DMS 273 (cell line): ENCODE measurements around the gene RTN3.
A peak's percentile ranks its signal among the peaks of the same experiment; 100 is the strongest.
"Not testable (repeated sequence)": the region's sequence is repeated elsewhere in the genome, so short reads cannot be mapped to it uniquely, and the experiment has no call there.

Source experiments
- DNase-seq: peaks from one replicate; lab custom pipeline; 2025; ENCODE audit not compliant: unreplicated experiment; lab: John Stamatoyannopoulos, UW

The RTN3 gene

DNA sequence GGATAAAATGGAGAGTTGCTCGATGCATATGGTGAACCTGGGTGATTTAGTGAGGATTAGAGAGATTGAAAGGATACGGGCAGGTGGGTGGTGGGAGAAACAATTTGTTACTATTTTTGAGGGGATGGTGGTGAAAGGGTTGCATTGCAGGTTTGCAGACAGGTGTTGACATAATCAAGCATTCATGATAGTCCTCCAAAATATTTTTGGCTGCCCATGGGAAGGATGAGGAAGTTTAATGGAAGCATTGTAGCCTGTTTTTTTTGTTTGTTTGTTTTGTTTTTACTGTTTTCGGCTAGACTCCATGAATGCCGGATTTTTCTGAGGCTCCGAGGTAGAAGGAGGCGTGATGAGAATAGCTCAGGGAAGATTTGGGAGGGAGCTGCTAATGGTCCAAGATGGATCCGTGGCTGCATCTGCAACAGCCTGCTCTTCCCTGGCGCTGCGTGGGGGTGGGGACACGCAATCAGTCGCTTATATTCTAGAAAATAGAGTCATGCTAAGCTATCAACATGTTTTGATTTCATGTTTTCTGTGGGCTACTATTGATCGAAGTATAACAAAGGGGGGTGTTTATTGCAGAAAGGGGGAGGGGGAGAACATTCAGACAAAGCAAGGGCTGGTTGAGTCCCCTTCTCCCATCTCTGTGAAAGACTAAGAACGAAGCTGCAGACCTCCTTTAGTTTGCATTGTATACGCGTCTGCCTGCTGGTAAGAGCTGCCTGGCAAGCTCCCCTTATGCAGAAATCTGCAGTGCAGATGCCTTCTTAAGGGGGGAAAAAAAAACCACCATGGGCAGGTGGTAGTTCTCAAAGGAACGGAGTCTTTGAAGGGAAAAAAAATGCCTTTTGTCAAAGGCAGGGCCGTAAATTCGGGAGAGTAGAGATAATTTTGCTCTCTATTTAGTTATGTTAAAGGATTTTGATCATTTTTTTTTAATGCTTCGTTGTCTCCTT is 1.0 kb downstream of the RTN3 start:
- peak; percentile 49 for DNase-seq

DNA sequence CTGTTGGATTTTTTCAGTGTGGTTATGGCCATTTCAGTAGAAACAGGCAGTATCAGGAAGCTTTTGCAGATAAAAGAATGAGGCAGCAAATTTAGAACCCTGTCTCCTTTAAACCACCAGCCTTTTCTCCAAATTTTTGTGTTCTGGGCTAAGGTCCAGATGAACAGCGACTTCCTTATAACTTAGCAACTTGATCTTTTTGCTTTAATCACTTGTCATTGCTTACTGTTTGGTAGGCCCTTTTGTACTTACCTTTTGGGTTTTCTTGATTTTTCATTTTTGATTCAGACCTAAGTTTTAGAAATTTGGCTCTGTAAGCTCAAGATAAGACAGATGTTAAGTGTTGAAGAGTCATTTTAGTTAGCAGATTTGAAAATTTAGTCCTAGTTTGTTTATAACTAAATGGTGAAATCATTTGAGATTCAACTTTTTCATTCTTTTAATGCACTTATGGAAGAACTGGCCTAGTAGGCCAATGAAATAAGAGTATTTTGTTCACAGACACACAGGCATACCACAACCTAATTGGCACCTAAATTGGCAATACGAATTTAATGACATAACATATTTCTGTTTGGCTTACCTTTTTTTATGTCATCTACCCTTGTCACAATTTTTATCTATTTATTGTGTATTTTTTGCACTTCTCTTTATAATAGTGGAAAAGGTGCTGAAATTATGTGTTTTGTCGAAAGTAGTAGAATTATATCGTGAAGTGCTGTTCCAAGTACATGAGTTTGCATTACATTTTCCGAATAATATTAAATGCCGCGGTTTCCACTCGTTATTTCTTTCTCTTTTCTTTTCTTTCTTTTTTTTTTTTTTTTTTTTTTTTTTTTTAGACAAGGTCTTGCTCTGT is 2.1 kb downstream of the RTN3 start:
- DNase-seq, result peak; percentile 17

DNA sequence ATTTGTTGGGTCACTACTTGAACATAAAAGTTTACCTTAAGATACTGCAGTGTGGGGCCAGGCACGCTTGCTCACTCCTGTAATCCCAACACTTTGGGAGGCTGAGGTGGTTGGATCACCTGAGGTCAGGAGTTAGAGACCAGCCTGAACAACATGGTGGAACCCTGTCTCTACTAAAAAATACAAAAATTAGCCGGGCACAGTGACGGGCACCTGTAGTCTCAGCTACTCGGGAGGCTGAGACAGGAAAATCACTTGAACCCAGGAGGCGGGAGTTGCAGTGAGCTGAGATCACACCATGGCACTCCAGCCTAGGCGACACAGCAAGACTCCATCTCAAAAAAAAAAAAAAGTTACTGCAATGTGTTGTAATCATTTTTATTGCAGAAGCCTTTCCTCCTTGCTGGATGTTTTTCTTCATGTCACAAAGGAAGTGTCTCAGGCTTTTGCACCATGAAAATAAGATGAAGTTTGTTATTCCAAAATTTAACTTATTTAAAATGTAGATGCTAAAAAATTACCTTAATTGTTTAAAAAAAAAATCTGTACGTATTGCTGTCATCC is 3.9 kb downstream of the RTN3 start:
- not testable (repeated sequence) for DNase-seq

DNA sequence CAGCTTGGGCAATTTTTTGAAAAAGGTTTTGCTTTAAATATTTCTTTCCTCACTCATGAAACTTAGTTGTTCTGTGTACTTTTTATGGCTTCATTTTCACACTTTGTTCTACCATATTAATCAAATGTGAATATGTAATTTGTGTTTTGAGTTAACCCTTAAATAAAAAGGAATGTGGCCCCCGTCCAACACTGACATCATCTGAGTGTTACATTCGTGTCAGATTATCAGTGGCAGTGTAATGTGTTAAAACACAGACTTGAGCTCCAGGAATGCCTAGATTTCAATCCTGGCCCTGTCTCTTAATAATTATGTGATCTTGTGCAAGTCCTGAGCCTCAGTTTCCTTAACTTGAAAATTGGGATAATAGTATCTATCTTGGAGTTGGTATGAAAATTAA is 5.6 kb downstream of the RTN3 start:
- no peak for DNase-seq

- no peak for DNase-seq
Measured at GRCh38 chr11:63687845-63688244, 6.5 kb downstream of the RTN3 start.

DNA sequence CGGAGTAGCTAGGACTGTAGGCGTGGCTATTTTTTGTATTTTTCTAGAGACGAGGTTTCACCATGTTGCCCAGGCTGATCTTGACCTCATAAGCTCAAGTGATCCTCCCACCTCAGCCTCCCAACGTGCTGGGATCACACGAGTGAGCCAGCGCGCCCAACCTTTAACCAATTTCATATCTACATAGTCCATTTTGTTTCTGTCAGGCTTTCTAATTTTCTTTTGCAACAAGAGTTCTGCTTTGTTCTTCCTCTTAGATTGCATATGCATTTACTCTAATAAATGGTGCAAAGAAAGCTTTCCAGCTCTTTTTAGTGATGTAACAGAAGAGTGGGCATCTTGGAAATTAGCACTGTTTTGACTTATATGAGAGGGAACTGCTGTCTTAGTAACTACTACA is 13.3 kb downstream of the RTN3 start:
- no peak for DNase-seq

GRCh38 chr11:63698976-63699733 is 17.9 kb downstream of the RTN3 start:
- no peak for DNase-seq

DNA sequence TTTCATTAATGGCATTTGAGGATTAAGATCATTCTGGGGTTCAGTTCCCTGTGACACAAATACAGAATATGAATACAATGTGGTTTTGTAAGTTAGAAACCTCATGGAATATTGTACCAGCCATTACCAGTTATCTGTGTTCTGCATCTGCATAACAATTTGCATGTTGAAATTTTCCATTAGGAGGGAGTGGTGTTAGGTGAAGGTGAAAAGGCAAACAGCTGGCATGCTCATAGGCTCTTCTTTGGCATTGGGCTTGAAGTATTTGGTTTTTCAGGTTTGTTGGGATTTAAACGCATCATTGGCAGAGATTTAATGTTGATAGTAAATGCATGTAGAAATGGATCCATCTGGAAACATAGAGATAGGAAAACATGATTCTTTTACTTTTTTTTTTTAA is 18.6 kb downstream of the RTN3 start:
- no peak for DNase-seq

- DNase-seq, result no peak
Measured at GRCh38 chr11:63705526-63705925, 24.2 kb downstream of the RTN3 start.

- DNase-seq, result no peak
Measured at GRCh38 chr11:63708764-63709163, 27.5 kb downstream of the RTN3 start.

DNA sequence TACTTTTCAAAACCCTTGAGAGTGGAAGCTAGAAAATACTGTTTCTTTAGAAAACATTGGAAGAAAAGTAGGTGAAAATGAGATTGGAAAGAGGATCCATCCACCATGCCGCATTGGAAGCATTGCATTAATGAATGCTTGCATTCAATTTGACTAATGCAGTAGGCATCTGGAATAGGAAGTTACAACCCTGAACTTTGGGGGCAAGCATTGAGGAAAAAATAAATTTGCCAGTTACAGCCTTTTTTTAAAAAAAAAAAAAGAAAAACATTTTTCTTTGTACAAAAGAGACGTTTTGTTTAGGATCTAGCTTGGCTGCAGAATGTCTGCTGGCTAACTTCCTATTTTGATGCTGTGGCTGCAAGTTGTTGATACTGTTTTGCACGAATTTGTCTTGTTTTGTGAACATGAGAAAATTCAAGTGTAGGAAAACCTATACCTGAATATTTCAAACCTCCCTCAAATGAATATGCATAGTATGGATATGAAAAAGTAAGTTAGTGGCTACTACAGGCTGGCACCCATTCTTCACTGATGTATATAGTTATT is 28.1 kb downstream of the RTN3 start:
- no peak for DNase-seq

DNA sequence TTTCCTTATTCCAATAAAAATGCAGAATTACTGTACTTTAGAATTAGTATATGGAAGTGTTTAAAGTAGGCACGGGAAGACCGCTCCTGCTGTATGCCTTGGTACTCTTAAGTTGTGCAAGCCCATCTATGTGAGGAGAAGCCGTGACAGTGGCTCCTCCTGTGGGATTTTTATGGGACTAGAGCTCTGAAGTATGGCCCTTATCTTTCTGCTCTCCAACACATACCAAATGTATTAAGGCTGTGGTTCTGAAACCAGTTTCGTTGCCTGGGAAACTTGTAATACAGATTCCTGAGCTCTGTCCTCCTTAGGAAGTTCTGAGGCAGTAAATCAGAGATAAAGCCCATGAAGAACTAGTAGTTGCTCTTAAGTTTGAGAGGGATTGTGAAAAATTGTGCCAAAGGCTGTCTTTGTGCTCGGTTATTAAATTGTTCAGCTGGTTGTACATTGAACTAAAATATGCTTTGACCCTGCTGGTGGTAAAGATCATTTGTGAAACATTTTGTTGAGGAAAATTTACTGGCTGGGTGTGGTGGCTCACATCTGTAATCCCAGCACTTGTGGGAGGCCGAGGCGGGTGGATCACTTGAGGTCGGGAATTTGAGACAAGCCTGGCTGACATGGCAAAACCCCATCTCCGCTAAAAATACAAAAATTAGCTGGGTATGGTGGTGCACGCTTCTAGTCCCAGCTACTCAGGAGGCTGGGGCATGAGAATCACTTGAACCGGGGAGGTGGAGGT is 29.3 kb downstream of the RTN3 start:
- no peak for DNase-seq

DNA sequence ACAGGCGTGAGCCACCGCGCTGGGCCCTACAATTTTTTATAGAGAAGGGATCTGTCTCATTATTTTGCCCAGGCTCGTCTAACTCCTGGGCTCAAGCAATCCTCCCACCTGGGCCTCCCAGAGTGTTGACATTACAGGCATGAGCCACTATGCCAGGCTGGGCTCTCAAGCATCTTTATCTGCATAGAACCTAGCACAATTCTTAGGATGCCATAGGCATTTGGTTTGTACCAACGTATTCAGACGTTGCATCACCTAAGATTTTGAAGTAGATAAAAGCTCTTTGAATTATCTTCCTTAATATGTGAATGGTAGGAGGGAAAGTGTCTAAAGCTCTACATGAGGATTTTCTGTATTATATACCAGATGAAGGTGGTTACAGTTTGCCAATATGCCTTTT is 30.5 kb downstream of the RTN3 start:
- DNase-seq, result no peak

DNA sequence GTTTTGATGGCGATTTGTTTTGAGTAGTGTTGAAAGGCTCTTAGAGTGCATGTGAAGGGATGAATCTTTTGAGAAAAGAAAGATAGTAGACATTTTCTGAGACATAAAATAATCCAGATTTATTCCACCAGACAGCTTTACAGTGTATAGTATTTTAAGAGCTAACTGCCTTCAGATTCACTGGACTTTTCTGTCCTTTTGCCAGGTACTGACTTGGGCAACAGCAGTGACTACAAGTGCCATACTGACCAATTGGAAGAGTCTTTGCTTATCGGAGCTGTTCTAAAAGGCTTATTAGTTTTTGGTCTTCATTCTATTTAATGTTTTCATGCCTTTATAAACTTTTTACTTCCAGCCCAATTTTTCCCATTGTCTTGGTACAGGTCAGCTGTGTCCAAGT is 32.5 kb downstream of the RTN3 start:
- no peak for DNase-seq

- no peak for DNase-seq
Measured at GRCh38 chr11:63716046-63716445, 34.7 kb downstream of the RTN3 start.

- DNase-seq, result no peak
Measured at GRCh38 chr11:63719001-63719400, 37.7 kb downstream of the RTN3 start.

GRCh38 chr11:63719987-63720386 is 38.7 kb downstream of the RTN3 start:
- no peak for DNase-seq

DNA sequence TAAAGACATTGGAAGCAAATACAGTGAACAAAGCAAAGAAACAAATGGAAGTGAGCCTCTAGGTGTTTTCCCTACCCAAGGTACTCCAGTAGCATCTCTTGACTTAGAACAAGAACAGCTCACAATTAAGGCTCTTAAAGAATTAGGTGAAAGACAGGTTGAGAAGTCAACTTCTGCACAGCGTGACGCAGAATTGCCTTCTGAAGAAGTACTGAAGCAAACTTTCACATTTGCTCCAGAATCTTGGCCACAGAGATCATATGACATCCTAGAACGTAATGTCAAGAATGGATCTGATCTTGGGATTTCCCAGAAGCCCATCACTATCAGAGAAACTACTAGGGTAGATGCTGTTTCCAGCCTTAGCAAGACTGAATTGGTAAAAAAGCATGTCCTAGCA is 39.3 kb downstream of the RTN3 start:
- no peak for DNase-seq

GRCh38 chr11:63729326-63729725 is 48.0 kb downstream of the RTN3 start:
- no peak for DNase-seq

DNA sequence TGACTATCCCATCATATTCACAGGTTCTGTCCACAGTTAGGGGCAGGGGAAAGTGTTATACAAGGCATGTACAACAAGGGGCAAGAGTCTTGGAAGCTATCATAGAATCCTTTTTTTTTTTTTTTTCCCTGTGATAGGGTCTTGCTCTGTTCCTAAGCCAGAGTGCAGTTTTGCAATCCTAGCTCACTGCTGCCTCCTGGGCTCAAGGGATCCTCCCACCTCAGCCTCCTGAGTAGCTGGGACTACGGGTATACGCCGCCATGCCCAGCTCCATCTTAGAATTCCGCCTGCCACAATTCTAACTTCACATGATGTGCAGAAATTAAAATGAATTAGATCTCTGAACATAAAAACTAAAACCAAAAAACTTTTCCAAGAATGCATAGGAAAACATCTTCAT is 55.6 kb downstream of the RTN3 start:
- no peak for DNase-seq
